NT2/D1 (cell line): ENCODE data around the gene TEX14.

Experiments used
- SUZ12 ChIP-seq: IDR thresholded peaks from 2 replicates; pipeline ENCODE4 v1.6.1; 2011; ENCODE audit not compliant: insufficient read length, insufficient read depth; ENCODE audit errors: extremely low read depth
- YY1 ChIP-seq: IDR thresholded peaks from 2 replicates; pipeline ENCODE4 v1.6.1; 2011; ENCODE audit not compliant: insufficient read length, insufficient read depth
- ZNF274 ChIP-seq: IDR thresholded peaks from 2 replicates; pipeline ENCODE4 v1.6.1; 2011; ENCODE audit warnings: mild to moderate bottlenecking, low read depth, low read length

DNA sequence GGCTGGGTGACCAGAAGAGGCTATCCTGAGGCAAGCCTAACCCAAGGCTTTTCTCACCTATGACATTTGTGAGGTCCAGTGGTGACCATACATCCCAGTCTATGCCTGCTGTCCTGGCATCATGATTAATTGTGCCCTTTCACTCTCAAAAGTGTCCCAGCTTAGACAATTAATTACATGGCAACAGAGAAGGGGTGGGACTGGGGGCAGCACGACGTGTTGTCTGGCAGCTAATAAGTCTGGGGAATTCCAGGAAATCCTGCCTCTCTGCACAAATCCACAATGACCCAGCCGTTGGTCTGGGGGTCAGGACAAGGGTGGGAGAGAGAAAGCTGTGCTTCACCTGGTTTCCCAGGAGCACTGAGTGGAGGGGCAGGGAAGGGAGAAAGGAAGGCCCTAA is 163.4 kb downstream of the TEX14 start:
- TF ChIP-seq YY1 (no peak), ZNF274 (no peak), SUZ12 (no peak)
